Measurements from ENCODE around the gene TMEM176A.

- TF ChIP-seq POLR2AphosphoS5 (IDR thresholded peaks at IDR 0.05) (no peak), POLR2A (IDR thresholded peaks at IDR 0.05) (no peak)
Observed at GRCh38 chr7:150842018-150842417, 41.4 kb downstream of the TMEM176A start.
